HUES64 (cell line): ENCODE results near the gene MAP2K4.

Experiments
- H3K27ac ChIP-seq: 2 replicates; pipeline ENCODE4 v1.7.0; 2013; ENCODE audit warnings: low read depth, low read length, inconsistent platforms
- H3K27me3 ChIP-seq: 2 replicates; pipeline ENCODE4 v1.6.1; 2013; ENCODE audit warnings: mild to moderate bottlenecking, low read length; ENCODE audit not compliant: insufficient read depth
- H3K36me3 ChIP-seq: 2 replicates; pipeline ENCODE4 v1.6.1; 2013; ENCODE audit warnings: mild to moderate bottlenecking, low read length; ENCODE audit not compliant: insufficient read depth
- H3K4me1 ChIP-seq: 2 replicates; pipeline ENCODE4 v1.6.1; 2013; ENCODE audit warnings: mild to moderate bottlenecking, low read length, moderate library complexity; ENCODE audit not compliant: insufficient read depth
- H3K4me3 ChIP-seq: 2 replicates; pipeline ENCODE4 v1.5.1; 2013; ENCODE audit warnings: mild to moderate bottlenecking, low read length, moderate library complexity
- H3K9ac ChIP-seq: 2 replicates; pipeline ENCODE4 v1.6.1; 2013; ENCODE audit warnings: mild to moderate bottlenecking, low read depth, low read length
- H3K9me3 ChIP-seq: 2 replicates; pipeline ENCODE4 v1.6.1; 2013; ENCODE audit warnings: low read depth, low read length; ENCODE audit not compliant: insufficient read depth
- WGBS: fragments of 150-250, 120-280 bp; methylation state at CpG from one replicate; pipeline ENCODE4 v1.1.7; 2013; ENCODE audit warnings: missing lambda C conversion rate; 5-methylcytosine and 5-hydroxymethylcytosine counted together

The MAP2K4 gene

GRCh38 chr17:12037970-12038369 is 17.3 kb downstream of the MAP2K4 start:
- Histone ChIP-seq H3K27ac (no peak overlapping the region), H3K4me3 (no peak overlapping the region), H3K9ac (no peak overlapping the region), H3K4me1 (no peaks in the 10 kb centered on the region), H3K27me3 (no peaks in the 10 kb centered on the region), H3K9me3 (no peaks in the 10 kb centered on the region), H3K36me3 (0 out of 2 replicates have a peak, but pooled peaks cover 5% of the 10 kb centered on the region)
- WGBS: 89% methylated on average over 2 of the region's 2 CpGs

- Histone ChIP-seq H3K27me3 (no peaks in the 10 kb centered on the region), H3K36me3 (no peaks in the 10 kb centered on the region), H3K9ac (no peak overlapping the region), H3K4me1 (peaks cover 5% of the 10 kb centered on the region), H3K27ac (no peak overlapping the region), H3K4me3 (no peak overlapping the region), H3K9me3 (no peaks in the 10 kb centered on the region)
- 94% methylated on average over 3 of the region's 3 CpGs for WGBS
Observed at GRCh38 chr17:12040478-12040877, 19.8 kb downstream of the MAP2K4 start.

- no peak overlapping the region for H3K9ac ChIP-seq
- WGBS: 95% methylated on average over 3 of the region's 3 CpGs
- H3K4me3 ChIP-seq: no peak overlapping the region
- peaks cover 13% of the 10 kb centered on the region for H3K4me1 ChIP-seq
- H3K9me3 ChIP-seq: no peaks in the 10 kb centered on the region
- no peaks in the 10 kb centered on the region for H3K36me3 ChIP-seq
- no peak overlapping the region for H3K27ac ChIP-seq
- H3K27me3 ChIP-seq: no peaks in the 10 kb centered on the region
Observed at GRCh38 chr17:12041312-12041711, 20.6 kb downstream of the MAP2K4 start.

GRCh38 chr17:12043702-12044101 is 23.0 kb downstream of the MAP2K4 start:
- H3K27me3 ChIP-seq: no peaks in the 10 kb centered on the region
- H3K4me1 ChIP-seq: peaks cover 29% of the 10 kb centered on the region
- H3K9me3 ChIP-seq: no peaks in the 10 kb centered on the region
- H3K36me3 ChIP-seq: no peaks in the 10 kb centered on the region
- H3K27ac ChIP-seq: no peak overlapping the region
- no peak overlapping the region for H3K9ac ChIP-seq
- 93% methylated on average over 6 of the region's 6 CpGs for WGBS
- no peak overlapping the region for H3K4me3 ChIP-seq

- Histone ChIP-seq H3K4me3 (peak overlapping the region; percentile 17; the same call in 1 of the 2 replicates), H3K9me3 (no peaks in the 10 kb centered on the region), H3K36me3 (no peaks in the 10 kb centered on the region), H3K27ac (peak overlapping the region; percentile 82), H3K27me3 (no peaks in the 10 kb centered on the region), H3K4me1 (peaks cover 57% of the 10 kb centered on the region), H3K9ac (peak overlapping the region; percentile 20; the same call in 1 of the 2 replicates)
- WGBS: 15% methylated on average over 2 of the region's 2 CpGs
Observed at GRCh38 chr17:12046786-12047185, 26.1 kb downstream of the MAP2K4 start.

- Histone ChIP-seq H3K36me3 (no peaks in the 10 kb centered on the region), H3K9ac (no peak overlapping the region), H3K27ac (no peak overlapping the region), H3K27me3 (no peaks in the 10 kb centered on the region), H3K9me3 (no peaks in the 10 kb centered on the region), H3K4me1 (peaks cover 67% of the 10 kb centered on the region), H3K4me3 (no peak overlapping the region)
- WGBS: 90% methylated on average over 3 of the region's 3 CpGs
Observed at GRCh38 chr17:12047681-12048376, 27.2 kb downstream of the MAP2K4 start.

- Histone ChIP-seq H3K27me3 (no peaks in the 10 kb centered on the region), H3K4me1 (peaks cover 76% of the 10 kb centered on the region), H3K4me3 (no peak overlapping the region), H3K9ac (no peak overlapping the region), H3K9me3 (no peaks in the 10 kb centered on the region), H3K27ac (no peak overlapping the region), H3K36me3 (no peaks in the 10 kb centered on the region)
- 97% methylated on average over 6 of the region's 7 CpGs for WGBS
Observed at GRCh38 chr17:12048843-12049473, 28.3 kb downstream of the MAP2K4 start.

DNA sequence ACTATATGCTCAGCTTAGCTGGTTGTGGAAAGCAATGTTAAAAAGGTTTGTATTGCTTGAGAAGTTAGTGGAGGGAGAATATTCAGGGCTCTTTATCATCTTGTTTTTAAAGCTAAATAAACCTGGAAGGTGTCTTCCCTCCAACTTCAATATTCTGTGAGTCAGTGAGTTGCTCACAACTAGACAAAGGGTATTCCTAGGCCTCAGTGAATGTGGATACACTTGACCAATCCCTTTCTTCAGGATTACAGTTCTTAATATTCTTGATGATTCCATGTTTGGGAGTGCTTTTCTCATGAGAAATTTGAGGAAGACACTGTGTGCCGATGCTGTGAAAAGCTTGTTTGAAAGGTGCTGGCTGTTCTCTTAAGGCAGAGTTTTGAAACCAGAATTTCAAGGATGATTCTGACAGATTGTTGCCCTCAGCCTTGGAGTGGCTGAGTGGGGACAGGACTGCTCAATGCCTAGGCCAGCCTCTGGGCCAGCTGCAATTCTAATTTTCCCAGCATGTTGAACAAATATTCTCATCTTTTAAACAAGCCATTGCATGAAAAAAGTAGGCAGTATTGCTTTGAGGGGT is 30.1 kb downstream of the MAP2K4 start:
- 91% methylated on average over 1 of the region's 1 CpG for WGBS
- H3K4me3 ChIP-seq: no peak overlapping the region
- peaks cover 81% of the 10 kb centered on the region for H3K4me1 ChIP-seq

DNA sequence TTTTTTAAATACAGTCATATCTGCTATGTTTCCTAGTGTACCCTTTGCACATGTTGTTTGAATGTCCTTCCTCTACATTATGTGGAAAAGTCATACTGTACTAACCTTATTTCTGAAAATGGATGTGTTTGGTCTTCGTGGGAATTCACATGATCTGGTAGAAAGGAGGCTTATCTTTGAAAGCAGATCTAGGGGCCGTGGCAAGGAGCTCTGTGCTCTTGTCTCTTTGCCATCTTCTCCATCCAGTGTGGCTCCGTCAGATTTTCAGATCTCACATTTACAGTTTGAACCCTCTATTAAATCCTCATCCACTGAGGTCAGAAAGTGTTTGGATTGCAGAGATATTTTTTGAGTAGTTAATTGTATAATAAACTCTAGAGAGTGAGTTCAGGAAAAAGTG is 32.9 kb downstream of the MAP2K4 start:
- WGBS: 77% methylated on average over 3 of the region's 3 CpGs
- Histone ChIP-seq H3K4me3 (no peak overlapping the region), H3K4me1 (peaks cover 78% of the 10 kb centered on the region), H3K9ac (no peak overlapping the region), H3K9me3 (no peaks in the 10 kb centered on the region), H3K36me3 (no peaks in the 10 kb centered on the region), H3K27me3 (no peaks in the 10 kb centered on the region), H3K27ac (no peak overlapping the region)

More for the DNA sequence above, 30.1 kb downstream of the MAP2K4 start:
- Histone ChIP-seq H3K9me3 (no peaks in the 10 kb centered on the region), H3K36me3 (no peaks in the 10 kb centered on the region), H3K27ac (no peak overlapping the region), H3K9ac (no peak overlapping the region), H3K27me3 (no peaks in the 10 kb centered on the region)

- Histone ChIP-seq H3K9ac (no peak overlapping the region), H3K9me3 (no peaks in the 10 kb centered on the region)
Observed at GRCh38 chr17:12055889-12056288, 35.2 kb downstream of the MAP2K4 start.

GRCh38 chr17:12057520-12057919 is 36.8 kb downstream of the MAP2K4 start:
- H3K36me3 ChIP-seq: 0 out of 2 replicates have a peak, but pooled peaks cover 3% of the 10 kb centered on the region
- 100% methylated on average over 1 of the region's 1 CpG for WGBS
- H3K9me3 ChIP-seq: no peaks in the 10 kb centered on the region
- H3K4me1 ChIP-seq: peaks cover 43% of the 10 kb centered on the region
- H3K27me3 ChIP-seq: no peaks in the 10 kb centered on the region
- no peak overlapping the region for H3K4me3 ChIP-seq
- H3K27ac ChIP-seq: no peak overlapping the region
- H3K9ac ChIP-seq: no peak overlapping the region

More at GRCh38 chr17:12055889-12056288, 35.2 kb downstream of the MAP2K4 start:
- H3K27me3 ChIP-seq: no peaks in the 10 kb centered on the region
- 0 out of 2 replicates have a peak, but pooled peaks cover 3% of the 10 kb centered on the region for H3K36me3 ChIP-seq
- peak overlapping the region; percentile 22; the same call in 1 of the 2 replicates for H3K27ac ChIP-seq
- peaks cover 59% of the 10 kb centered on the region for H3K4me1 ChIP-seq
- H3K4me3 ChIP-seq: no peak overlapping the region
